Ishikawa (cell line): ENCODE results near the gene CCDC102B.

Experiments
- CEBPB ChIP-seq: IDR thresholded peaks from 2 replicates; pipeline ENCODE4 v1.6.1; 2012
- CREB1 ChIP-seq: IDR thresholded peaks from 2 replicates; pipeline ENCODE4 v1.6.1; 2012; ENCODE audit warnings: low read depth
- EGR1 ChIP-seq: IDR thresholded peaks from 2 replicates; pipeline ENCODE4 v1.6.1; 2012
- EP300 ChIP-seq: IDR thresholded peaks from 2 replicates; pipeline ENCODE4 v1.6.1; 2012; ENCODE audit warnings: borderline replicate concordance
- FOXM1 ChIP-seq: IDR thresholded peaks from 2 replicates; pipeline ENCODE4 v1.6.1; 2012; ENCODE audit warnings: low read depth, borderline replicate concordance
- NFIC ChIP-seq: IDR thresholded peaks from 2 replicates; pipeline ENCODE4 v1.6.1; 2012
- RAD21 ChIP-seq: IDR thresholded peaks from 2 replicates; pipeline ENCODE4 v1.6.1; 2012; ENCODE audit warnings: low read depth
- TAF1 ChIP-seq: IDR thresholded peaks from 2 replicates; pipeline ENCODE4 v1.6.1; 2012; ENCODE audit warnings: low read depth, mild to moderate bottlenecking
- TCF12 ChIP-seq: IDR thresholded peaks from 2 replicates; pipeline ENCODE4 v1.6.1; 2012; ENCODE audit warnings: low read depth
- TEAD4 ChIP-seq: IDR thresholded peaks from 2 replicates; pipeline ENCODE4 v1.6.1; 2012
- YY1 ChIP-seq: IDR thresholded peaks from 2 replicates; pipeline ENCODE4 v1.6.1; 2012; ENCODE audit warnings: low read depth
- ZBTB7A ChIP-seq: IDR thresholded peaks from 2 replicates; pipeline ENCODE4 v1.6.1; 2012; ENCODE audit warnings: low read depth
- TF ChIP-seq, protein P1 (sequence below): IDR thresholded peaks from 2 replicates; pipeline ENCODE4 v1.6.1; 2012; ENCODE audit warnings: low read depth, mild to moderate bottlenecking
- TF ChIP-seq, protein P2 (sequence below): IDR thresholded peaks from 2 replicates; pipeline ENCODE4 v1.6.1; 2012
- TF ChIP-seq, protein P3 (sequence below): IDR thresholded peaks from 2 replicates; pipeline ENCODE4 v1.6.1; 2012

Gene CCDC102B

DNA sequence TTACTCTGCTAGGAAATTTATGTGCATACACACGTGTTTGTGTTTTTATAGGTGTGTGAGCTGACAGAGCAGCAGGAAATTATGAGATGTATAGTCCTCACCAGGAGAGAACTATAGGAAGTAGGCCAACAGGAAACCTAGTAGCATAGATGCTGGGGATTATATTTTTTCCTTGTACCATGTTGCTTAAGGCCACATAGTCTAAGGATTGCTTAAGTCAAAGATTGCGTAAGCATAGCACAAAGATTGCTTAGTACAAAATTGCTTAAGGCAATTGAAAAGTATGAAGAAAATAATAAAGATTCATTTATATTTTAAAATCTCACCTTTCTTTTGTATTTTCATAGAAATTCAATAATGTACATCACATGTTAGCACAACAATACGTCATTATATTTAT, 18.7 kb upstream of the CCDC102B start:
- TF ChIP-seq TEAD4 (no peak), YY1 (no peak), CEBPB (peak; percentile 82), CREB1 (no peak), EGR1 (no peak)

DNA sequence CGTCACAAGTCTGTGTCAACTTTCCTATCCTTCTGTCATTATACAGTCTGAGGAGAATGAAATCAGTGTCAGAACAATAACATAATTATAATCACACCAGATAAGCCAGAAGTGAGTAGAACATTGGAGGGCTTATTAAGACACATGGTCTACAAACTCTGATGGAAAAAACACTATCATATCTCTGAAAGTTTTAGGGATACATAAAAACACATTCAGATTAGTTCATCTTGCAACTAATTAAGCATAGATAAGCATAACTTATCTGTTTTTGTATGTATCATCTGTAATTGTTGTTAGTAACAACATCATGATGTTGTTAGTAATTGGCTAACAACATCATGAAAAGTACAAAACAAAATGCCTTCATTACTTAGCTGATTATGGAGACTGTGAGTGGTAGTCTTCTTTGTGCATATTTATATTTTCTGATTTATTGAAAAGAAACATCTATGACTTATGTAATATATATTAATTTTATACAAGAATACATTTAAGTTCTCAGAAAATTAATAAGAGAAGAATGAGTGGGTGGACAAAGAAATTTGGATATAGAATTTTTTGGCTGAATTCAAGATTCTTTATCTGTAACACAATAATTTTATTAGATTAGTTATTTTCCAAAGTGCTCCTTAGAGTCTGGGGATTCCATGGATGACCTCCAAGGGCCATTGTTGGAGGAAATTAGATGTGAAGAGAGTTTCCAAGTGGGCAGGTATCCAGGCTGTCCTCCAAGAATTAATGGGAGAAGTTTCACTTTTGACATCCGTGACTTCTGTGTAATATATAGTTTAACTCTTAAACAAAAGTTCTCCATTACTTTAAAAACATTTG, 16.9 kb upstream of the CCDC102B start:
- TF ChIP-seq CEBPB, result no peak

DNA sequence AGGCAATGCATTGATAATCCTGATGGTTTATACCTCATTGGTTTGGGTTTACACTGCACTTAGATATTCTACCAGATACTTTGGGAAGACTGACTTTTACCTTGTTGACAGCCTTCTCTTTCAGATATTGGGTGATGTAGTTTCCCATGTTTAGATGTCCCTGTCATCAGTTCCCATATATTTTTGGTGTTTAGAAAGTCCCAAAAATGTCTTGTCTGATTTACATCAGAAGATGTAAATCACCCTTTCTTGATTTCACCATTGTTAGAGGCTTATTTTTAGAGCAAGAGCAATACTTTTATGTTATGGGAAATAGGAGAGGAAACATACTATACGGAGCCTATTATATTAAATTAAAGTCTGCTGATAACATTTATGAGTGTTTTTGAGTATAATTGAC, 14.4 kb upstream of the CCDC102B start:
- TF ChIP-seq TEAD4, result no peak
- no peak for TF ChIP-seq TAF1
- TF ChIP-seq, protein P1, sequence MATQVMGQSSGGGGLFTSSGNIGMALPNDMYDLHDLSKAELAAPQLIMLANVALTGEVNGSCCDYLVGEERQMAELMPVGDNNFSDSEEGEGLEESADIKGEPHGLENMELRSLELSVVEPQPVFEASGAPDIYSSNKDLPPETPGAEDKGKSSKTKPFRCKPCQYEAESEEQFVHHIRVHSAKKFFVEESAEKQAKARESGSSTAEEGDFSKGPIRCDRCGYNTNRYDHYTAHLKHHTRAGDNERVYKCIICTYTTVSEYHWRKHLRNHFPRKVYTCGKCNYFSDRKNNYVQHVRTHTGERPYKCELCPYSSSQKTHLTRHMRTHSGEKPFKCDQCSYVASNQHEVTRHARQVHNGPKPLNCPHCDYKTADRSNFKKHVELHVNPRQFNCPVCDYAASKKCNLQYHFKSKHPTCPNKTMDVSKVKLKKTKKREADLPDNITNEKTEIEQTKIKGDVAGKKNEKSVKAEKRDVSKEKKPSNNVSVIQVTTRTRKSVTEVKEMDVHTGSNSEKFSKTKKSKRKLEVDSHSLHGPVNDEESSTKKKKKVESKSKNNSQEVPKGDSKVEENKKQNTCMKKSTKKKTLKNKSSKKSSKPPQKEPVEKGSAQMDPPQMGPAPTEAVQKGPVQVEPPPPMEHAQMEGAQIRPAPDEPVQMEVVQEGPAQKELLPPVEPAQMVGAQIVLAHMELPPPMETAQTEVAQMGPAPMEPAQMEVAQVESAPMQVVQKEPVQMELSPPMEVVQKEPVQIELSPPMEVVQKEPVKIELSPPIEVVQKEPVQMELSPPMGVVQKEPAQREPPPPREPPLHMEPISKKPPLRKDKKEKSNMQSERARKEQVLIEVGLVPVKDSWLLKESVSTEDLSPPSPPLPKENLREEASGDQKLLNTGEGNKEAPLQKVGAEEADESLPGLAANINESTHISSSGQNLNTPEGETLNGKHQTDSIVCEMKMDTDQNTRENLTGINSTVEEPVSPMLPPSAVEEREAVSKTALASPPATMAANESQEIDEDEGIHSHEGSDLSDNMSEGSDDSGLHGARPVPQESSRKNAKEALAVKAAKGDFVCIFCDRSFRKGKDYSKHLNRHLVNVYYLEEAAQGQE, result no peak

DNA sequence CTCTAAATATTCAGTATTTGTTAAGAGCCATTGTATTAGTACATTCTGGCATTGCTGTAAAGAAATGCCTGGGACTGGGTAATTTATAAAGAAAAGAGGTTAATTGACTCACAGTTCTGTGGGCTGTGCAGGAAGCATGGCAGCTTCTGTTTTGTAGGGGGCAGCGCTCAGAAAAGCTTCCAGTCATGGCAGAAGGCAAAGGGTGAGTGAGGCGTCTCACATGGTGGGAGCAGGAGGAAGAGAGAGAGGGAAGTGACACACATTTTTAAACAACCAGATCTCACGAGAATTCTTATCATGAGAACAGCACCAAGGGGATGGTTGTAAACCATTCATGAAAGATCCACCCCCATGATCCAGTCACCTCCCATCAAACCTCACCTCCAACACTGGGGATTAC, 13.8 kb upstream of the CCDC102B start:
- TF ChIP-seq, protein P1, result no peak
- TF ChIP-seq YY1 (no peak), EGR1 (no peak), ZBTB7A (no peak), CREB1 (no peak), TCF12 (no peak), FOXM1 (no peak), CEBPB (no peak), RAD21 (no peak), TEAD4 (no peak), NFIC (no peak), EP300 (no peak), TAF1 (no peak)
- TF ChIP-seq, protein P2, sequence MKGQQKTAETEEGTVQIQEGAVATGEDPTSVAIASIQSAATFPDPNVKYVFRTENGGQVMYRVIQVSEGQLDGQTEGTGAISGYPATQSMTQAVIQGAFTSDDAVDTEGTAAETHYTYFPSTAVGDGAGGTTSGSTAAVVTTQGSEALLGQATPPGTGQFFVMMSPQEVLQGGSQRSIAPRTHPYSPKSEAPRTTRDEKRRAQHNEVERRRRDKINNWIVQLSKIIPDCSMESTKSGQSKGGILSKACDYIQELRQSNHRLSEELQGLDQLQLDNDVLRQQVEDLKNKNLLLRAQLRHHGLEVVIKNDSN, result no peak
- TF ChIP-seq, protein P3, sequence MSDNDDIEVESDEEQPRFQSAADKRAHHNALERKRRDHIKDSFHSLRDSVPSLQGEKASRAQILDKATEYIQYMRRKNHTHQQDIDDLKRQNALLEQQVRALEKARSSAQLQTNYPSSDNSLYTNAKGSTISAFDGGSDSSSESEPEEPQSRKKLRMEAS, result no peak

DNA sequence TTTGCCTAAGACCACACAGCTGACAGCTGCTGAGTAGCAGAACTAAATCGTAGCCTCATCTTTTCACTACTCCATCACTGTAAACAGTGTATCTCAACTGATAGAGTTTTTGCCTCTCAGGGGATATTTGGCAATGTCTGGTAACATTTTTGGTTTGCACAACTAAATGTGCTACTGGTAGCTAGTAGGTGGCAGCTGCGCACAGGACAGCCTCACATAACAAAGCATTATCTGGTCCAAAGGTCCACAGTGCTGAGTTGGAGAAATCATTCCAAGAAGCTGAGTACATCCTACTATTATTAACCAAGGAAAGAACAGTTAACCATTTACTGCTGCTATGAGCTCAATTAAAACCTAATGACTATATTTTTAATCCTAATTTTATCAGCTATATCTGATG, 6.1 kb upstream of the CCDC102B start:
- TF ChIP-seq ZBTB7A, result no peak
- no peak for TF ChIP-seq TEAD4
- TF ChIP-seq TAF1, result no peak
- no peak for TF ChIP-seq RAD21
- TF ChIP-seq TCF12, result no peak
- TF ChIP-seq, protein P2, result no peak
- no peak for TF ChIP-seq CREB1
- no peak for TF ChIP-seq NFIC
- TF ChIP-seq YY1, result no peak

DNA sequence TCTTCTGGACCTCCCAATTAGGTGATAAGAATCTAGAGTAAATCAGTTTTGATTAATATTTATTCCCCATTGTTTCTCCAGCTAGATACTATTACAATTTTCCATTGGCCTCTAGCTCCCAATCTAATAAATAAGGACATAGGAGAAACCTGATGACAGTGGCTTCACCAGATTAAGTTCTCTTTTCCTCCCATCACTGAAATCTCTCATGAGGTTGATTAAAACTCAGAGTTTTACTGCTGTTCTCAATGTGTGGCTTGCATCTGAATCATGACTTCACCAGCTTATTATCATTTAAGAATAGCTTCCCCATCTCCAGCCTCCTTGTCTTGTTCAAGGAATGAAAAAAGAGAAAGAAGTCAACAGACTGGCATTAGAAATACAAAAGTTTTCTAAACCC, 3.9 kb upstream of the CCDC102B start:
- TF ChIP-seq, protein P2, result no peak
- TF ChIP-seq ZBTB7A (no peak), NFIC (no peak), EGR1 (no peak), YY1 (no peak), TAF1 (no peak), RAD21 (no peak), CREB1 (no peak), TCF12 (no peak), TEAD4 (no peak), FOXM1 (no peak), CEBPB (no peak), EP300 (no peak)
- TF ChIP-seq, protein P3, result no peak
- TF ChIP-seq, protein P1, result no peak
